Middle frontal gyrus (tissue), 1 donor: ENCODE results near the gene AMIGO1.
A peak's percentile ranks its signal among the peaks of the same experiment; 100 is the strongest.

ENCODE experiments used
- DNase-seq: peaks from one replicate; pipeline ENCODE4 v3.0.0-alpha.2; 2015; ENCODE audit warnings: low spot score; ENCODE audit errors: extremely low spot score

AMIGO1 gene

GRCh38 chr1:109509176-109510134 is at the start of gene AMIGO1:
AMIGO1 (minus strand) TSS chr1:109509727; CDS start chr1:109508912, 815 bp downstream.
- DNase-seq = no peak

- DNase-seq = no peak
These were observed 48.0 kb upstream of the AMIGO1 start for GRCh38 chr1:109557520-109557919.

GRCh38 chr1:109556563-109556962 is 47.0 kb upstream of the AMIGO1 start:
- no peak for DNase-seq

- DNase-seq = peak; percentile 91
These were observed 39.1 kb upstream of the AMIGO1 start, which contains the start of gene GNAI3 for GRCh38 chr1:109548321-109549267. GNAI3 (plus strand) TSS chr1:109548615; CDS start chr1:109548721, 106 bp downstream.

GRCh38 chr1:109547463-109548320 is 38.2 kb upstream of the AMIGO1 start:
- DNase-seq = no peak

- DNase-seq = peak; percentile 80
These were observed 37.0 kb upstream of the AMIGO1 start for GRCh38 chr1:109546311-109547109.

- no peak for DNase-seq
These were observed 34.6 kb upstream of the AMIGO1 start for GRCh38 chr1:109543988-109544735.

GRCh38 chr1:109543283-109543987 is 33.9 kb upstream of the AMIGO1 start:
- DNase-seq = no peak

- DNase-seq = no peak
These were observed 33.1 kb upstream of the AMIGO1 start for GRCh38 chr1:109542657-109543056.

- no peak for DNase-seq
These were observed 31.6 kb upstream of the AMIGO1 start for GRCh38 chr1:109541102-109541501.

- peak; percentile 54 for DNase-seq
These were observed 30.1 kb upstream of the AMIGO1 start, which contains the start of gene GPR61 for GRCh38 chr1:109539676-109540075. GPR61 (plus strand) TSS chr1:109539872; CDS start chr1:109543023, 3,151 bp downstream.

GRCh38 chr1:109538827-109539555 is 29.5 kb upstream of the AMIGO1 start:
- DNase-seq = no peak

GRCh38 chr1:109537450-109538178 is 28.1 kb upstream of the AMIGO1 start:
- DNase-seq = no peak

GRCh38 chr1:109535971-109536491 is 26.5 kb upstream of the AMIGO1 start:
- peak; percentile 48 for DNase-seq

- no peak for DNase-seq
These were observed 26.0 kb upstream of the AMIGO1 start for GRCh38 chr1:109535481-109535880.

- no peak for DNase-seq
These were observed 24.9 kb upstream of the AMIGO1 start for GRCh38 chr1:109534307-109534858.
